OCI-LY7 (cell line): ENCODE data around the gene VWF. TPM values are rescaled to one million over a fixed set of nuclear protein-coding genes. Genes with fewer than 3 reads are reported as not detected.

ENCODE experiments used
- BruUV-seq: library from RNA; stranded (reverse); fragments of 400-500 nt; replicated peaks from 2 replicates; lab custom pipeline; 2021; lab: Mats Ljungman, UMichigan
- CTCF ChIA-PET: fragments of 300-600 bp; sonication (Branson Sonifier 250); formaldehyde crosslinking; loops from one replicate; lab custom pipeline; 2022; ENCODE audit warnings: antibody characterized with exemption; ENCODE audit not compliant: unreplicated experiment; lab: Charles Lee
- POLR2A ChIA-PET: fragments of 300-600 bp; sonication (Branson Sonifier 250); formaldehyde crosslinking; loops from one replicate; lab custom pipeline; 2022; ENCODE audit warnings: antibody characterized with exemption; lab: Charles Lee
- DNase-seq: peaks from one replicate; pipeline ENCODE4 v3.0.0-alpha.2; 2015; ENCODE audit warnings: low spot score
- H2AFZ ChIP-seq: fragments of 200-600 bp; sonication (generic), shearing (Covaris generic); 2 replicates; pipeline ENCODE4 v1.6.1; 2014; ENCODE audit warnings: mild to moderate bottlenecking, antibody characterized with exemption, low read length, moderate library complexity
- H3K27ac ChIP-seq: fragments of 200-600 bp; sonication (generic); 2 replicates; pipeline ENCODE4 v1.5.1; 2014; ENCODE audit warnings: mixed run types, low read depth, mild to moderate bottlenecking, moderate library complexity, low read length, inconsistent platforms; ENCODE audit not compliant: poor library complexity, severe bottlenecking
- H3K36me3 ChIP-seq: fragments of 200-600 bp; sonication (generic); 2 replicates; pipeline ENCODE4 v1.6.1; 2014; ENCODE audit warnings: mild to moderate bottlenecking, antibody characterized with exemption, low read length, moderate library complexity, mixed read lengths; ENCODE audit not compliant: insufficient read depth
- H3K4me1 ChIP-seq: fragments of 200-600 bp; sonication (generic); 2 replicates; pipeline ENCODE4 v1.5.1; 2014; ENCODE audit warnings: mild to moderate bottlenecking, low read length; ENCODE audit not compliant: insufficient read depth, poor library complexity, severe bottlenecking
- H3K4me2 ChIP-seq: fragments of 200-600 bp; sonication (generic); 2 replicates; pipeline ENCODE4 v1.6.1; 2014; ENCODE audit warnings: mild to moderate bottlenecking, low read length
- H3K4me3 ChIP-seq: fragments of 200-600 bp; sonication (generic); 2 replicates; pipeline ENCODE4 v1.5.1; 2014; ENCODE audit warnings: mild to moderate bottlenecking, low read depth, low read length; ENCODE audit not compliant: poor library complexity, severe bottlenecking
- H3K79me2 ChIP-seq: fragments of 200-600 bp; sonication (generic); 2 replicates; pipeline ENCODE4 v1.6.1; 2016; ENCODE audit warnings: low read depth, mild to moderate bottlenecking, low read length, moderate library complexity, mixed read lengths; ENCODE audit not compliant: insufficient read depth
- H3K9me2 ChIP-seq: fragments of 200-600 bp; sonication (generic); 2 replicates; pipeline ENCODE4 v1.6.1; 2016; ENCODE audit warnings: mild to moderate bottlenecking, low read length, mixed read lengths; ENCODE audit not compliant: insufficient read depth
- H3K9me3 ChIP-seq: fragments of 200-600 bp; sonication (generic); 2 replicates; pipeline ENCODE4 v1.6.1; 2014; ENCODE audit warnings: mild to moderate bottlenecking, mixed run types, low read length, mixed read lengths
- H4K20me1 ChIP-seq: fragments of 200-600 bp; sonication (generic); 2 replicates; pipeline ENCODE4 v1.6.1; 2014; ENCODE audit warnings: mild to moderate bottlenecking, antibody characterized with exemption, low read length, moderate library complexity, mixed read lengths; ENCODE audit not compliant: insufficient read depth
- EZH2phosphoT487 ChIP-seq: fragments of 200-600 bp; sonication (generic); IDR thresholded peaks from 2 replicates; pipeline ENCODE4 v1.6.1; 2018; ENCODE audit warnings: low read depth, borderline replicate concordance, mild to moderate bottlenecking, mixed run types, antibody characterized with exemption, low read length, moderate library complexity, mixed read lengths
- intact Hi-C: fragments of 100-400 bp; cut with micrococcal nuclease; formaldehyde crosslinking; loops from one replicate; pipeline ENCODE4 v1.10.0; 2022; ENCODE audit not compliant: unreplicated experiment
- total RNA-seq, 2 experiments: library from RNA; depleted of rRNA in 1 of 2; stranded (reverse); fragments of >200 nt in 1 of 2; shearing (Covaris generic) in 1 of 2; gene quantifications; 2 replicates each; pipeline ENCODE4 v1.2.3, GENCODE V29; 2014 to 2022
- TF ChIP-seq, protein P1 (sequence below): fragments of 200-600 bp; sonication (generic); conservative IDR thresholded peaks from 2 replicates; pipeline ENCODE4 v1.5.1; 2014; ENCODE audit warnings: mild to moderate bottlenecking, antibody characterized with exemption, low read length, moderate library complexity, mixed read lengths

Gene VWF
- total RNA-seq, 2 experiments from 2014 or later: 0.32 TPM; not detected in 1

DNA sequence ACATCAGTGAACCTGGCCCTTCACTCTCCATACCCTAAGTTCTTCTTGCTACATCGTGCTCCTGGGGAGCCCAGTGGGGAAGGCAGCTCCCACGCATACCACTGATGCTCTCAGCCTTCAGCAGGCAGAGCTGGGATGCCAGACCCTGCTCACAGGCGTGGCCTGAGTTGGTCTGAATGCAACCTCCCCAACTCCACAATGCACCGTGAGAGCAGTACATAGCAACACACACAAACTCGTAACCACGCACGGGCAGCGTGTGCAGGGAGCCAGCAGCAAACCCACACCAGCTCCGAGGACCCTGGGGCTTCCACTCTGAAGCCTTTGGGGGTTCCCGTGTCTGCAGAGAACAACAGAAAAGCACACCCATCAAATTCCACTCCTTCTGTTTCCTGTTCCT is 216.7 kb downstream of the VWF start:
- CTCF ChIA-PET: no interaction called here
- no TSS peak for BruUV-seq
- POLR2A ChIA-PET: interaction anchor here (0.5 kb wide), 1 partner anchor 381 kb away, joined by 3 read pairs; no protein-coding TSS in a partner anchor

DNA sequence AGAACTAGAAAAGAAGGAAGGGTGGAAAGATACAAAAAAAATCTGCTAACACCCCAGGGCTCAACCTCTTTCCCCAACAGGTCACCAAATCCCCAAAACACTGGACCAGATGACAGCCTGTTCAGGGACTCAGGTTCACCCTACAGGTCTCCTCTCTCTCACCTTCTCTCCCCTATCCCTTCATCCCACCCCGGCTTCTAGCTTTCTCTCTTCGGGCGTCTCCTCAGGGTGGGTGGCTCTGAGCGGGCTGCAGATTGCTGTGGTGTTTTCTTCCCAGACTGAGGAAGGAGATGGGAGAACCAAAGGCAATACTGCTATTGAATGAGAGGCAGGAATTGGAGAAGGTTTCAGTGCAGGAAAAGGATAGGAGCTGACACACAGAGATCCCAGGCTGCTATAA is 218.7 kb downstream of the VWF start:
- no TSS peak for BruUV-seq
- H3K79me2 ChIP-seq: no peaks in the 10 kb centered on the region

More for the DNA sequence above, 216.7 kb downstream of the VWF start:
- Histone ChIP-seq H3K9me3 (no peaks in the 10 kb centered on the region), H3K4me2 (no peak overlapping the region), H2AFZ (no peak overlapping the region), H3K4me3 (no peak overlapping the region), H4K20me1 (no peaks in the 10 kb centered on the region), H3K4me1 (no peaks in the 10 kb centered on the region), H3K9me2 (no peaks in the 10 kb centered on the region), H3K27ac (no peak overlapping the region), H3K79me2 (no peaks in the 10 kb centered on the region), H3K36me3 (no peaks in the 10 kb centered on the region)
- intact Hi-C loops: no loop called here
- no peak for TF ChIP-seq EZH2phosphoT487
- TF ChIP-seq, protein P1, sequence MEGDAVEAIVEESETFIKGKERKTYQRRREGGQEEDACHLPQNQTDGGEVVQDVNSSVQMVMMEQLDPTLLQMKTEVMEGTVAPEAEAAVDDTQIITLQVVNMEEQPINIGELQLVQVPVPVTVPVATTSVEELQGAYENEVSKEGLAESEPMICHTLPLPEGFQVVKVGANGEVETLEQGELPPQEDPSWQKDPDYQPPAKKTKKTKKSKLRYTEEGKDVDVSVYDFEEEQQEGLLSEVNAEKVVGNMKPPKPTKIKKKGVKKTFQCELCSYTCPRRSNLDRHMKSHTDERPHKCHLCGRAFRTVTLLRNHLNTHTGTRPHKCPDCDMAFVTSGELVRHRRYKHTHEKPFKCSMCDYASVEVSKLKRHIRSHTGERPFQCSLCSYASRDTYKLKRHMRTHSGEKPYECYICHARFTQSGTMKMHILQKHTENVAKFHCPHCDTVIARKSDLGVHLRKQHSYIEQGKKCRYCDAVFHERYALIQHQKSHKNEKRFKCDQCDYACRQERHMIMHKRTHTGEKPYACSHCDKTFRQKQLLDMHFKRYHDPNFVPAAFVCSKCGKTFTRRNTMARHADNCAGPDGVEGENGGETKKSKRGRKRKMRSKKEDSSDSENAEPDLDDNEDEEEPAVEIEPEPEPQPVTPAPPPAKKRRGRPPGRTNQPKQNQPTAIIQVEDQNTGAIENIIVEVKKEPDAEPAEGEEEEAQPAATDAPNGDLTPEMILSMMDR: no peak
- DNase-seq: no peak

DNA sequence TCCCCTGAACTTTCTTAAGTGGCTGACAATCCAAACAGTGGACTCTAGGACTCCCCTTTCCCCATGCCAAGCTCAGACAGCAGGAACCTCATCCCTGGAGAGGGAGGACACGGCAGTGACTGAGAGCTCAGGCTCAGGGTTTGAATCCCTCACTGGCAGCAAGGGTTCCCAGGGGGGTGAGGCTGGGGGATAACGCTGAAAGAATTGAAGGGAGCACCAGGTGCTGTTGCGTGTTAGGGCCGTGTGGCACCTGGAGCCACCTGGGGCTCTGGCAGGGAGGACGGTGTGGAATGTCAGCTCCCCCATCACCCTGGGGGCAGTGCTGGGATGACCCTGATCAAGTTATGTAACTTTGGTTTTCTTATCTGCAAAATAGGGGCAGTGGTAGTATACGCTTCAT is 219.5 kb downstream of the VWF start:
- H3K27ac ChIP-seq: no peak overlapping the region
- TF ChIP-seq, protein P1: no peak
- no peak for TF ChIP-seq EZH2phosphoT487

More for the DNA sequence above, 218.7 kb downstream of the VWF start:
- intact Hi-C loops: no loop called here
- Histone ChIP-seq H3K4me3 (no peak overlapping the region), H4K20me1 (no peaks in the 10 kb centered on the region), H3K9me3 (no peaks in the 10 kb centered on the region), H3K4me2 (no peak overlapping the region), H3K4me1 (no peaks in the 10 kb centered on the region), H3K9me2 (no peaks in the 10 kb centered on the region), H2AFZ (no peak overlapping the region), H3K36me3 (no peaks in the 10 kb centered on the region), H3K27ac (no peak overlapping the region)
- TF ChIP-seq, protein P1: no peak
- no peak for TF ChIP-seq EZH2phosphoT487
- ChIA-PET POLR2A (no interaction called here), CTCF (no interaction called here)
- no peak for DNase-seq

More for the DNA sequence above, 219.5 kb downstream of the VWF start:
- no peak overlapping the region for H2AFZ ChIP-seq
- BruUV-seq: no TSS peak
- DNase-seq: no peak
- H3K79me2 ChIP-seq: no peaks in the 10 kb centered on the region
- intact Hi-C loops: no loop called here
- H3K4me2 ChIP-seq: no peak overlapping the region
- H3K9me3 ChIP-seq: no peaks in the 10 kb centered on the region
- H4K20me1 ChIP-seq: no peaks in the 10 kb centered on the region
- POLR2A ChIA-PET: no interaction called here
- H3K4me3 ChIP-seq: no peak overlapping the region
- H3K4me1 ChIP-seq: no peaks in the 10 kb centered on the region
- H3K9me2 ChIP-seq: no peaks in the 10 kb centered on the region
- CTCF ChIA-PET: no interaction called here
- H3K36me3 ChIP-seq: no peaks in the 10 kb centered on the region
